ENCODE results near the gene ZNF497. TPM values are rescaled to one million over a fixed set of nuclear protein-coding genes. Genes with fewer than 3 reads are reported as not detected.

The ZNF497 gene
- polyA plus RNA-seq, 1 of the 3 experiments (the other 2 are of a cell fraction), result 1.1 TPM

- 97% methylated on average over 4 of the region's 4 CpGs for WGBS (ENCODE audit: low lambda C conversion rate)
- Histone ChIP-seq H3K9me3 (no peaks in the 10 kb centered on the region), H3K27ac (ENCODE audit: low read depth in 2 of 2, low read length in 1 of 2) (no peak overlapping the region; a peak in 1 of 4 replicates), H3K36me3 (replicated peaks in 1 of 2; ENCODE audit: control insufficient read depth in 1 of 2, insufficient read depth in 2 of 2, low read length in 1 of 2) (peaks cover 51 to 57% of the 10 kb centered on the region in 2 experiments), H3K4me1 (ENCODE audit: control insufficient read depth in 1 of 2, insufficient read depth in 2 of 2, low read depth in 1 of 2, low read length in 1 of 2) (peaks cover 0 to 16% of the 10 kb centered on the region in 2 experiments; a peak in 2 of 4 replicates), H3K79me2 (ENCODE audit: insufficient read depth) (peaks cover 28% of the 10 kb centered on the region), H3K9ac (no peak overlapping the region), H3K4me2 (no peak overlapping the region), H3K4me3 (ENCODE audit: low read depth in 2 of 2, low read length in 1 of 2) (no peak overlapping the region), H3K27me3 (ENCODE audit: insufficient read depth) (no peaks in the 10 kb centered on the region), H3F3A (replicated peaks; ENCODE audit: insufficient read depth) (peaks cover 14% of the 10 kb centered on the region), H2AFZ (ENCODE audit: low read depth) (no peak overlapping the region), H4K20me1 (ENCODE audit: insufficient read depth) (no peaks in the 10 kb centered on the region), H3K9me2 (no peaks in the 10 kb centered on the region)
- CTCF ChIA-PET, result interaction anchor here (1.0 kb wide), 1 partner anchor 19 kb away, joined by 3 read pairs; the partner anchor contains the start of gene ZSCAN22
- no peak for TF ChIP-seq NRF1 (IDR thresholded peaks at IDR 0.05; ENCODE audit: low read depth, low read length)
- TF ChIP-seq MXI1 (IDR thresholded peaks at IDR 0.05; ENCODE audit: low read depth, low read length), result no peak
- no peak for TF ChIP-seq GABPA (IDR thresholded peaks at IDR 0.05; ENCODE audit: low read depth)
- TF ChIP-seq SIN3A (IDR thresholded peaks at IDR 0.05; ENCODE audit: borderline replicate concordance, low read depth, low read length), result no peak
- no peak for TF ChIP-seq NFIC (IDR thresholded peaks at IDR 0.05; ENCODE audit: borderline replicate concordance)
- no peak for TF ChIP-seq TEAD4 (IDR thresholded peaks at IDR 0.05; ENCODE audit: borderline replicate concordance, insufficient read depth)
- no peak for TF ChIP-seq GATA2 (CRISPR knock-in tag; IDR thresholded peaks at IDR 0.05)
- no peak for TF ChIP-seq FOXM1 (IDR thresholded peaks at IDR 0.05; ENCODE audit: low read depth)
- no peak for TF ChIP-seq RFX5 (IDR thresholded peaks at IDR 0.05; ENCODE audit: low read length)
- TF ChIP-seq SMC3 (IDR thresholded peaks at IDR 0.05; ENCODE audit: low read depth, low read length), result no peak
- no peak for TF ChIP-seq CTCF (IDR thresholded peaks at IDR 0.05)
- no peak for TF ChIP-seq ELF1 (IDR thresholded peaks at IDR 0.05)
- TF ChIP-seq REST (IDR thresholded peaks at IDR 0.05; ENCODE audit: low read depth, low read length), result no peak
- no peak for TF ChIP-seq POLR2AphosphoS5 (IDR thresholded peaks at IDR 0.05; ENCODE audit: low read depth, low read length)
- TF ChIP-seq RXRA (IDR thresholded peaks at IDR 0.05; ENCODE audit: borderline replicate concordance, low read depth), result no peak
- TF ChIP-seq YY1 (IDR thresholded peaks at IDR 0.05; ENCODE audit: low read depth), result no peak
- TF ChIP-seq PBX3 (IDR thresholded peaks at IDR 0.05), result no peak
- no peak for TF ChIP-seq JUND (IDR thresholded peaks at IDR 0.05)
- POLR2A ChIA-PET, result no interaction called here
- no peak for DNase-seq
Observed at GRCh38 chr19:58307736-58308135, 54.8 kb downstream of the ZNF497 start.

All from SK-N-SH (cell line).